Kidney tubule cell (primary cell): ENCODE results near the gene NPAS2.
A peak's percentile ranks its signal among the peaks of the same experiment; 100 is the strongest.

Experiments used
- DNase-seq: peaks from one replicate; pipeline ENCODE4 v3.0.0-alpha.2; 2018; ENCODE audit warnings: low spot score

The NPAS2 gene

DNA sequence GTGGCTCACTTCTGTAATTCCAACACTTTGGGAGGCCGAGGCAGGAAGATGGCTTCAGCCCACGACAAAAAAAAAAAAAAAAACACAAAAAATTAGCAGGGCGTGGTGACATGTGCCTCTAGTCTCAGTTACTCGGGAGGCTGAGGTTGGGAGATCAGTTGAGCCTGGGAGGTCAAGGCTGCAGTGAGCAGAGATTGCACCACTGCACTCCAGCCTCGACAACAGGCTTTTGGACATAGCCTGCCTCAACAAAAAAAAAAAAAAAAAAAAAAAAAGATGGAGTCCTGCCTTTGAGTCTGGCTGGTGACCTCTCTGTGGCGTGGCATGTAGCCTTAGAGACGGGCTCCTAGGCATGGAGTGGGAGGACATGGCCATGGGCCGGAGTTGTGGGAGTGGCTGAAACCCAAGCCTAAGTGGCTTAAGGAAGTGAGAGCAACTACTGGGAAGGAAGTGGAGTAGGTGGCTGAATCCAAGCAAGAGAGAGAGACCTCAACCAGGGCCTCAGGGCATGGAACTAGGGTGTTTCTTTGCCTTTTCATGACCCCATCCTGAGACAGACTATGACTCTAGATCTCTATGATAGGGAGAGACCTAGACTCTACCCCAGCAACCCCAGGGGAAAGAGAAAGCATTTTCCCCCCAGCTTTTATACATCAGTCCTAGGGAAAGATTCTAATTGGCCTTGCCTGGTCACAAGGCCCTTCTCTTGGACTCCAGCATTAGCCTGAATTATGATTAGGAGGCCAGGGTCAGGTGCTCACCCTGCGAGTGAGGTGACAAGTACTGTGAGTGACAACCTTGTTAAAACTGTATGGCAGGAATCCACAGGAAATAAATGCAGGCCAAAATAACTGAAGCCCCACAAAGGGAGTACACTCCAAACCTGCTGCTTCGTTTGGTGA, 34.2 kb downstream of the NPAS2 start:
- peak; percentile 17 for DNase-seq

DNA sequence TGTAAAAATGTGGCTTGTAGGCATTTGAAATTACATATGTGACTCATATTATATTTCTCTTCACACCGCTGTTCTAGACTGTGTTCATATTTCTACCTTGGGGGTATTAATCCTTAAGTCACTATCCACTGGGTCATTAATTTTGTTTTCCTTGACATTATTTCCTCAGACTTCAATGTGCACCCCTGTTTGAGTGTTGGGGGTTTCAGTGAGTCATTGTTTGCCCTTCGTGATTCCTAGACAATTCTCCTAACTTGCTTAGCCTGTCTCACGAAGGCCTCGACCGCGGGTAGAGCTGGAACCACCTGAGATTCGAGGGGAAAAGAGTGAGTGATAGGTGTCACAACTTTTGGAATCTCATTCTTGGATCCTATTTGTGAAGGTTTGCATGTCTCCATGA, 35.1 kb downstream of the NPAS2 start:
- DNase-seq: no peak

DNA sequence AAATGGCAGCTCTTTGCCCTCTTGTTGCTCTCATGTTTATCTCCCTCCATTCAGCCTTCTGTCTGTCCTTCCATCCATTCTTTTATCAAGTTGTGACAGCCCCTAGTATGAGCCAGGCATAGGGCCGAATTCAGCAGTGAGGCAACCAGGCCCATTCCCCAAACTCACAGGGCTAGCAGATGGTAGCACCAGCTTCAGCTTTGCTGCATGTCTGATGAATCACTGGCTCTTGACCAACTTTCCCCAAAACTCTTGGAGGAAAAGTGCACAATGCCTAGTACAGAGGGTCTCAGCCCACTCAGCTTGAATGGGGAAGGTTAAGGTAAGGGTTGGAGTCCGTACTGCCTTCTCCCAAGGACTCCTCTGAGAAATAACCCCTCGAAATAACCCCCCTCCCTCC, 35.7 kb downstream of the NPAS2 start:
- DNase-seq: no peak

DNA sequence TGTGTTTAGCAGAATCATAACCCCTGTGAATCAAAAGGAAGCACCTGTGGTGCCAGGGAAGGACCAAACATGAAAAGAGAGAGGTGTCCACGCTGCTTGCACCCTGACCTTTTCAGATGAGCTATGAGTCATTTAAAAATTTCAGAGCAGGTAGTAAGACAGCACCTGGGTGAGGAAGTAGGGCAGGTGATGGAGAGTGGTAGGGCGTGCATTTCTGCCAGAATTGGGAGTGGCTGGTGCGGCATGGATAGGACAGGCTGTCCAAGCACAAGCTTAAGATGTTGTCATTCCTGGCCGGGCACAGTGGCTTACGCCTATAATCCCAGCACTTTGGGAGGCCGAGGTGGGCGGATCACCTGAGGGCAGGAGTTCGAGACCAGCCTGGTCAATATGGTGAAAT, 36.8 kb downstream of the NPAS2 start:
- no peak for DNase-seq

DNA sequence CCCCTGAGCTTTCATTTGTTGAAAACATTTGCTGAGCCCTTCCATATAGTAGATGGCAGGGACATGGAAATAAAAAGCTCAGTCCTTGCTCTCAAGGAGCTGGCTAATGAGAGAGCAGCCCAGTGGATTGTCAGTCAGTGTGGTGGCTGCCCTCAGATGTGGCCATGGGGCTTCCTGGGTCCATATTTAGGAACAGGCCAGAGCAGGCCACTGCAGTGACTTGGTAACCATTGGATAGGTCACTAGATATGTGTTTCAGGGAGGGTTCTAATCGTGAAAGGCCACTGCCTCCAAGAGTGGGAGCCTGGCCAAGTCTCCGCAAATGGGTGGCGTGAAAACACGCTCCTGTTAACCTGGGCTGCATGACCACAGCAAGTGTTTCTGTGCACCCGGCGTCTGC, 37.4 kb downstream of the NPAS2 start:
- DNase-seq: no peak

DNA sequence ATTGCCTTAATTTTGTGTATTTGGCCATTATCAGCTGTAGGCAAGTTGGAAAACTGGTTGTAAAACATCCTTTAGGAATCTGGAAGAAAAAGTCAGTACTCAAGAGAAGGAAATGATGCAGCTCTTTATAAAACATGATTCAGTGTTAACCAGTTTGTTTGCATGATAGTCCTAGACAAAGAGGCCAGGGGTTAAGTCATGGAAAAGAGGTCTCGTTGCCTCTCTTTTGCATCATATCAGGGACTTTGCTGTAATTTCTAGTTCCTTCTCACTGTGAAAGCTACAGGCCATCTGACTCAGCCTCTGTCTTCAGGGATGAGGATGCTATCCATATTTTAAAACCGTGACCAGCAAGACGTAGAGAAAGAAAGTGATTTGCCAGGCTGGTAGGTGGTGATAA, 38.0 kb downstream of the NPAS2 start:
- no peak for DNase-seq

DNA sequence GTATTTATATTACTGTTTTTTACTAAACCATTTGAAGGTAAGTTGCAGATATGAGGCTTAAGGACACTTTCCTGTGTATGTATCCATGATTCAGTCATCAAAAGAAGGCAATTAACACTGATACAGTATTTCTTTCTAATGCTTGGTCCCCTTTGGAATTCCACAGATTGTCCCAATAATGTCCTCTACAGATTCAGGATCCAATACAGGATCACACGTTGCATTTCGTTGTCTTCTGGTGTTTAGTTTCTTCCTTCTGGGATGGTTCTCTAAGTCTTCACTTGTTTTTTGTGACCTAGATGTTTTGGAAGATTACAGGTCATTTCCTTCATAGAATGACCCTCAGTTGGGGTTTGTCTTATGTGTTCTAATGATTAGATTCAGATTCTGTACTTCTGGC, 40.0 kb downstream of the NPAS2 start:
- DNase-seq: no peak

DNA sequence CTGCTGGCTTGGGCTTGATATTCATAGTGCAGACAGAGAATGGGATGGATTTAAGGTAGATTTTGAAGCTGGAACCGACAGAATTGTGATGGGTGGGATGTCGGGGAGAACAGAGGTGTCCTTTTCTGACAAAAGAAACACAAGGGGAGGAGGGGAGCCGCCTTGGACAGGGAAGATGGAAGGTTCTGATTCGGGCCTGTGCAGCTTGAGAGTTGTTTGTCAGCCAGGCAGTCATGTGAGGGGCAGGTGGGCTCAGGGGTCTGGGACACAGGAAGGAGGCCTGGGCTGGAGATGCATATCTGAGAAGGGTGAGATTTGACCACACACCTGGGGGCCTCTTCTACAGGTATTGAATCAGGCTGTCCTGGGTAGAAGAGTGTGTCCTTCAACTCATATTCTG, 41.4 kb downstream of the NPAS2 start:
- no peak for DNase-seq

DNA sequence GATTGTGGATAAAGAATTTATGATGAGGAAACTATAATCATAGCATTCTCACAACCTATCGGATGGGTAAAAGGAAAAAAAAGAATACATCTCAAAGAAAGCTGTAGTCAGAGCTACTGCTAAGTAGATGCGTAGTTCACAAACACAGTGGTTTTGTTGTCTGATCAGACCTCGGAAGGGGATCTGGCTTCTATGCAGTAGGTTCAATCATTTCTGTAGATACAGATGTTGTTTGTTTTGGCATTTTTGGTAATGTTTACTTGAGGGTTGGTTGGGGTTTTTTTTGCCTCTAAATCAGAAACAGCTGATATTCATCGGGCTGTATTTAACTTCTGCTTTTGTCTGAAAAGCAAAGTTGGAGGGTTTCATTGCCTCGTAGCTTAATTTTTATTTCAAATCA, 42.1 kb downstream of the NPAS2 start:
- DNase-seq: no peak

DNA sequence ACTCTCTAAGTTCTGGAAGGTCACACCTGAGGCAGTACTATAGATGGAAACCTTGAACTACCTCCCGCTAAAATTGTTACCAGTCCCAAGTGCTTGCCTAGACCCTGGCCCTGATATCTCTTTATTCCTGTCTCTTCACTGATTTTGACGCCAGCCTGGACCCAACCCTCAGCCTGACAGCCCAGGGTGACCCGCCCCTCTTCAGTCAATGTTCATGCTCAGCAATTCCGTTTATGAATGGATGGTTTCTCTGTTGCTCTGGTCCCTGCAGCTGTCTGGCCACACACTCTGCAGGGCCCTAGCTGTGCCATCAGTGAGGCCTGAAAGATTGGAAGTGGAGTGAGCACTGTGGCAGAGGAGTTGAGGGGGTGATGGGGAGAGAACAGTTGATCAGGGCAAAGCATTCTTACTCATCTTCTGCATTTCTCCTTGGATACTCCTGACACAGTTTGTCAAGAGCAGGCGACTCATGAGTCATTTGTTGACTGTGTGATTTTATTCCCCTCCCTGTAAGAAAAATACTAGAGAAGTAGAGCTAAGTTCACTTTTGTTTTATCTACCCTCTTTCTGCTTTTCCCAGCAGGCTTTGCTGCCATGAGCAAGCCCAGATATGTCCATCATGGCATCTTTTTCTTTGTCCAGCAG, 46.0 kb downstream of the NPAS2 start:
- DNase-seq: peak; percentile 70

DNA sequence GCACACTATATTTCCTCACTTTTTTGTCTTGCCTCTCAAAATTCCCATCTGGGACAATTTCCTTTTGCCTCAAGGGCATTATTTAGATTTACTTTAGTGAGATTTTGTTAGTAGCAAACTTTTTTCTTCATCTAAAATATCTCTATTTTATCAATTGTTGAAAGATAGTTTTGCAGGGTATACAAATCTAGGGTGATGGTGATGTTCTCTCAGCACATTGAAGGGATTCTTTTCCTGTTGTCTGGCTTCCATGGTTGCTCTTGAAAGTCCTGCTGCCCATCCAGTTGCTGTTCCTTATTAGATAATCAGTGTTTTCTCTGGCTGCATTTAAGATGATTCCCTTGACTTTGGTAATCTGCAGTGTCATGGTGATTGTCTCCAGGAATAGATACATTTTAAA, 48.1 kb downstream of the NPAS2 start:
- DNase-seq: no peak

DNA sequence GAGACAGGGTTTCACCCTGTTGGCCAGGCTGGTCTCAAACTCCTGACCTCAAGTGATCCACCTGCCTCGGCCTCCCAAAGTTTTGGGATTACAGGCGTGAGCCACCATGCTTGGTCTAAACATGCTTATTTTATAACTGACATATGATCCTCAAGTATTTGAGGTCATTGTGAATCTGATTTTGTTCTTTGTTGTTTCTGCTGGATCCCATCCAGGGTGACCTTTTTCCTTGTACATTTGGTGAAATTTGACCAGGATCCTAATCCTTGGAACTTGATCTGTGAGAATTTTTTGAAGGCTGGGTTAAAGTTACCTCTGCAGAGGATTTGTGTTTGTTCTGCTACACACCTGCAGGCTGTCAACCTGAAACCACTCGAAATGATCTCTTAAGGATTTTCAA, 49.2 kb downstream of the NPAS2 start:
- DNase-seq: no peak

DNA sequence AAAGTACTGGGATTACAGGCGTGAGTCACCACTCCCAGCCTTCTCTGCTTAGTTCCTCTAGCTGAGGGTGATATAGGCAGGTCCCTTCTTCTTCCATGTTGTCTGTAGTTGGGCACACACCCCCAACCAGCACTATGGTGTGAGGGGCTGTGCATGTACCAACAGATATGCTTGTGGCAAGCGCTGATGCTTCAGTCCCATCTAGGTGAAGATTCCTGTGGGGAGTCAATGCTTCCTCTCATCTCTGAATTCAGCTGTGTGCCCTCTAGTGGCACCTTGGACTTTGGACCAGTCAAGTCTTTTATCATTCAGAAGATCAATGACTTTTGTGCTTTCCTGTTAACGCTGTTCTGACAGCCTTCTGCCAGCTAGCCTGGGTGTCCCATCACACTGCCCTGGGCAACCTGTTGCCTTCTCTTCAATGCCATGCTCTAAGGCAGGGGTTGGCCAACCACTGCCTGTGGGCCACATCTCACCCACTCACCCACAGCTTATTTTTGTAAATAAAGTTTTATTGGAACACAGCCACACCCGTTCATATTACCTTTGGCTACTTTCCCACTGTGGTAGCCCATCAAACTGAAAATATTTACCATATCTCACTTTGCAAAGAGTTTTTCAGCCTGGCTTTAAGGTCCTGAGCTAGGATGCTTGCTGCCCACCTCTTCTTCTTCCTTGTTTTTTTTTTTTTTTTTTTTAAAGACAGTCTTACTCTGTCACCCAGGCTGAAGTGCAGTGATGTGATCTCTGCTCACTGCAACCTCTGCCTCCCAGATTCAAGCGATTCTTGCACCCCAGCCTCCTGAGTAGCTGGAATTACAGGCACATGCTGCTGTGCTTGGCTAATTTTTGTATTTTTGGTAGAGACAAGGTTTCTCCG, 51.0 kb downstream of the NPAS2 start:
- no peak for DNase-seq

DNA sequence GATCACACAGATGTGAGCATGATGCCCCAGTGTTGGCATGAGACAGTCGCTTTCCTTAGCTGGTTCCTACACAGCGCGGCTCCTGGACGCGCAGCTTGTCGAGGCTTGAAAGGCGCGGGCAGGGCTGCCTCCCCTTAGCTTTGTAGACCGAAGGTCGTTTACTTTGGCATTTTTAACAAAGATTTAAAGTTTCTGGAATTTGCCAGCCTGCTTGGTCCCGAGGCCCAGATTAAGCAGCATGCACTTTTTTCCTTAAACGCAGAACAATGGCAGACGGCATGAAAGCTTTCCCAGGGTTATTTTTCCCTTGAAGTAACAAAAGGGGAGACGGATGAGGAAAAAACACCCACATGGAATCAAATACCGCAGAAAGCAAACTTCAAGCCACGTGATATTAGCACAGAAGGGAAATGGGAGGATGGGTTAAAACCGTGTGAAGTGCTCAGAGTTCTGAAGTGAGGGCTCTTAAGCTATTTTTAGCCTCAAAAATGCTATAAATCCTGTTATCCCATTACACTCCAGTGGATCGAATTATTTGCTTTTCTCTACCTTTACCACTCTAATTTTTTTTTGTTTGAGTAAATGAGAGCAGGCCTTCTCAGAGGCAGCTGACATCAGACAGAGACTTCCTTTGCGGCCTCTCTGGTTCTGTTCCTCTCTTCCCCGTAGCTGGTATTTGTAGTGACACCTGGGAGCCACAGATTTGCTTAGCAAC, 55.7 kb downstream of the NPAS2 start:
- DNase-seq: no peak

DNA sequence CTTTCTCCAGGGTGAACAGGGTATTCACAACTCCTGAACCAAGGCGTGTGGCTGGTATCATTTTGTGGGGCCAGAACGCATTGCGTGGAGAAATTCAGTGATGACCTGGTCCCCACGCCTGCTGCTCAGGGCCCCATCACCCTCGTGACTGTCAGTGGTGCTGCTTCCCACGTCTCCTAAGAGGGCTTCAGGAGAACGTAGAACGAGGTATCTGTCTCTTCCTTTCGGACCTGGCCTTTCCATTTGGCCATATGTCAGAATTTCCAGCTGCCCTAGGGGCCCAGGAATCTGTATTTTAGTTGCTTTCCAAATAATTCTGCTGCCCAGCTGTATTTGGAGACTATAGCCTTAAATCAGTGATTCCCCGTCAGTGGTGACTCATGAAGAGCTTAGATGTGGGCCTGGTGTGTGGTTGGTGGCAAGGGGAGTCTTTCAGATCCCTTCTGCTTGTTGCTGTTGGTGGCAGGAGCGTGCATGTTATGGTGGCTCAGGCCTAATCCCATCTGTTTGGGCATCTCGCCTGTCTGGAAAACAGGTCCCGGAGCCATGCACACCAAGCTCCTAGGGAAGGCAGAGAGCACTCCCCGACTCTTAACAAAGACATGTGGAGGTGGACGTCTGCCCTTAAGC, 56.4 kb downstream of the NPAS2 start:
- DNase-seq: no peak

DNA sequence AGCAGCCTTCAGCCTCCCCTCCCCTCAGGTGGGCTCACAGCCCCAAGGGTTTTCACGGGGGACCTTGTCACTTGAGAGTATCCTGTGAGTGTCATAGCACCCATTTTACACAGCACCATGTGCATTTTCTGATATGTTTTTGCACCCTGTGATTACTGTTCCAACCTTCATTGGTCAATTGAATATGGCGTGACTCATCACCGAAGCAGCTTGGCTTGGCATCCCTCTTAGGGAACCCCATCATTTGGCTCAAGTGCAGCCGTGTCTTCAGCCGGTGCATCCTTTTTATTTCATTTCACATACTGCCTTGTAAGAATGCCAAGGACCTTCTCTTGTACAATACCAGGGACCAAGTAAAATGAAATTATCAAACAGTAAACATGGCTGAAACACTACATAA, 57.6 kb downstream of the NPAS2 start:
- no peak for DNase-seq

DNA sequence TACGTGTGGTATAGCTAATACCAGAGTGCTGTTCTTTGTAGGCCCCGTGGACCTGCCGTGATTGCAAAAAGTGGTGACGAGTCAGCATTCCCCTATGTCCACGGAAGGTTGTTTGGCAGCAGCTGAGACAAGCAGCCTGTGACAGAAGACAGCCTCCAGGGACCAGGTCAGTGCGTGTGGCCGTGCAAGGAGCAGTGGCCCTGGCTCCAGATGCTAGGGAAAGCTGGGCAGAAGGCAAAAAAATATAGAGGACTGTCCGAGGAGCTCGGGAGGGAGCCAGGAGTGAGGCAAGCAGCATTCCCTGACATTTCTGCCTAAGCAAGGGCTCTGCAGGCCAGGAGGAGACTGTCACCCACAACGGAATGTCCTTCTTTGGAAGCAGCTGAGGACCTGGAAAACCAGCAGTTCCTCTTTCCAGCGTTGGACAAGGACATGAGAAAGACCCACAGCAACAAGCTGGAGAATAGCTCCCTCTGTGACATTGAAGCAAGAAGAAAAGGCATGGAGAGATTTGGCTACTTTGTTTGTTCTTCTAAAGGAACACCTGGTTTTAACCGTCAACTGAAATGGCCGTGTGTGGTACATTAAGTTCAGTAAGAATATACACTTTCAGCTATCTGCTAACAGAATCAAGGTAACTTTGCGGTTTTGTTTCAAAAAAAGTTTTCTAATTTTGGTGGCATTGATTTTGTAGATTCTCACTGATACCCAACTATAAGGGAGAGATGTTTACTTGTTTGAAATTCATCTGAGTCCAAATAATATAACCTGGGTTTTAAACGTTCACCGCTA, 58.3 kb downstream of the NPAS2 start:
- no peak for DNase-seq

DNA sequence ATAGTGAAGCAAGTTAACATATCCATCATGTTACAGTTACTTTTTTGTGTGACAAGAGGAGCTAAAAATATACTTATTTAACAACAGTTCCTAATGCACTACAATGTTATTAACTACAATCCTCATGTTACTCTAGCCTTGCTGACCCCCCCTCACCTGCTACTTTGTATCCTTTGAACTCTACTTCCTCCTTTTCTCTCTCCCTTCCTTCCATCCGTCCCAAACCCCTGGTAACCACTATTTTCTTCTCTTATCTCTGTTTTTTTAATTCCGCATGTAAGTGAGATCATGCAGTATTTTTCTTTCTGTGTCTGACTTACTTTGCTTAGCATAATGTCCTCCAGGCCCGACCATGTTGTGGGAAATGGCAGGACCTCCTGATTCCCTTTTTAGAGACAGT, 59.4 kb downstream of the NPAS2 start:
- DNase-seq: no peak

DNA sequence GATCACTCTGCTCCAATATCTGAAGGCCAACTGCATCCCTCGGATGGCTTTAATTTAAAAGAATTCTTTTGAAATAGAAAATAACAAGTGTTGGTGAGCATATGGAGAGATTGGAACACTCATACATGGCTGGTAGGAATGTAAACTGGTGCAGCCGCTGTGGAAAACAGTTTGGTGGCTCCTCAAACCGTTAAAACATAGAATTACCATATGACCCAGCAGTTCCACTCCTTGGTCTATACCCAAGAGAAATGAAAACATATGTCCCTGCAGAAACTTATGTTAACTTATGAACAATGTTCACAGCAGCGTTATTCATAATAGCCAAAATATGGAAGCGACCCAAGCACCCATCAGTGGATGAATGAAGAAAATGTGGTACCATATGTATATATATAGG, 60.1 kb downstream of the NPAS2 start:
- DNase-seq: no peak

DNA sequence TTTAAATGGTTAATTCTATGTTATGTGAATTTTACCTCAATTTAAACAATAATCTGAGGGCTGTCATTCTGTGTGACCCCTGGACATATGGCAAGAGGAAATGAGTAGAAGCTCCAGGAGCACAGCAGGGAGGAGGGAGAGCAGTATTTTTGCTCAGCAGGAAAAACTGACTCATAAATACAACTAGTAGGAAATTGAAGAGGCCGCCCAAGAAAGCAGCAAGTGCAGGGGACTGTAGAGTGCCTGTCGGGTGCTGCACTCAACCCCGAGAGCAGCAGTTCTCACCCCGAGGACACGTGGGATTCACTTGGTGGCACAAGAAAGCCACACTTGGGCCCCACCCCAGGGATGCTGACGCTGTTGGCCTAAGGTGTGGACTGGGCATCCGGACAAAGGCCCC, 60.8 kb downstream of the NPAS2 start:
- DNase-seq: no peak
